Eye (tissue), 1 donor: Measurements from ENCODE around the gene NOP16.

Experiments
- DNase-seq: peaks from one replicate; pipeline ENCODE4 v3.0.0-alpha.2; 2015

NOP16 gene

DNA sequence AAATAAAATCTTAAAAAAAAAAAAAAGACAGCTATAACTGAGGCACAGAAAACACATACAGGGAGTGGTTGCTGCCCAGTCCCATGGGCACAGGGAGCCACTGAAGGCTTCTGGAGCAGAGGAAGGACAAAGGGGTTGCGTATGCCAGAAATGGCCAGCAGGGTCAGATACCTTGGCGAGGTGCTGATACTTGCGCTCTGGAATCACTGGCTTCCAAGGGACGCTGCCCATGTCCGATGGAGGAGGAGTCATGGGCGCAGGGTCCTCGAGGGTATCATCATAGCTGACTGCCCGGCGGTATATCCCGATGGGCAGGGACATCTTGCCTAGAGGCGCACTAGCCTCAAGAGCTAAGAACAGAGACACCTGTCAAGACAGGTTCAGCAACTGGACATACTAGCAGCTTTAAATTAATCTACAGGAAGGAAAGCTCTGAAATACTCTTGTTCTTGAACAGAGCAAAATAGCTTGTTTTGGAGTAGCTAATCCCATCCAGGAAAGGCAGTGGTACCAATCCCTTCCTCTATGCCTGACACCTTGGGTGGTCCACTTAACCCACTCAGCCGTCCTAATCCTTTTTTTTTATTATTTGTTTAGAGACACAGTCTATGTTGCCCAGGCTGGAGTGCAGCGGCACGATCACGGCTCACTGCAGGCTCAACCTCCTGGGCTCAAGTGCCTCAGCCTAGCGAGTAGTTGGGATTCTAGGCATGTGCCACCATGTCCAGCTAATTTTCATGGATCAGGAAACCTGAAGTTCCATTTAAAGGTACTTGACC is 32.8 kb downstream of the NOP16 start:
- DNase-seq: peak; percentile 34

DNA sequence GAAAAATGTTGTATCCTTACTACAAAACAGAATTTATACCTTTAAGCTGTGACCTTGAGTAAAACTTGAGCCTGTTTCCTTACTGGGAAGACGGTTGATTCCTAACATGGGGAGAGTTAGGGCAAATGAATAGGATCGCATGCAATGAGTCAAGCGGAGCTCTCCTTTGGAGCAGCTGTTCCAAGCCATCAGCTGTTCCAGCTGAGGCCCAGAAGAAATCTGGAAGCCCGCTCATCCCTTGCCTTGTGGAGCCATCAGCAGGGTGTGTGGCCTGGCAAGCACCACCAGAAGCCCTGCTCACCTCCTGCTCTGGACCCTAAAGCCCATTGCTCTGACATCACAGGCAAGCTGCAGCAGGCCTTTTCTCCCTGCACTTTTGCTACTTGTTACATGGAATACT is 34.9 kb downstream of the NOP16 start:
- no peak for DNase-seq

DNA sequence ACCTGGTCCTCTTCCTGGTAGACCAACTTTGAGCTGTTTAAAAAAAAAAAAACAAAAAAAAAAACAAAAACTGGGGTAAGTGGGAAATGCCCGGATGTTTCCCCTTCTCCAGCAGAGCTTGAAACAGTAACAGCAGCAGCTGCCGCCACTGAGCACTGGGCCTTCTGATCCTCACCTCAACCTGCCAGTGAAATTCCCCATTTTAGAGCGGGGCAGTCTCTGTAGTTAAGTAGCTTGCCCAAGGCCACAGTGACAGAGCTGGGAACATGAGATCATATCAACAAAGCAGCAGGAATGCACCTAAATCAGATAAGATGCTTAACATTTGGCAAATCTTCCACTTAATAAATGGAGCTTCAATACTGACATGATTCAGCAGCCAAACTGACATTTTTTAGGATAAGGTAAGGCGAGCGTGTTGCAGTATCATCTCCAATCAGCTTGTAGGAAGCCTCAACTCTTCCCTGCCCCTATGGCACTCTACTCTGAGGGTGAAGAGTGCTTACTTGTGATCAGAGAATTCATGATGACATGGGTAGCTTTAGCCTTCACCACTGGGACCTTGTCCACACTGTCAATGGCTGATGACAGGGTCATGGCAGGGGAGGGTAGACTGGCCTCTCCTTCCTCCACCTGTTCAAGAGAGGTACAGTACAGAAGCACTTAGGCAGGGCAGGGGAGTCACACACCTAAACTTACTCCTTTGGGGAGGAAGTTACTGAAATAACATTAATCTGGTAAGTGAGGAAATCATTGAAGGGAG is 36.1 kb downstream of the NOP16 start:
- DNase-seq: no peak

DNA sequence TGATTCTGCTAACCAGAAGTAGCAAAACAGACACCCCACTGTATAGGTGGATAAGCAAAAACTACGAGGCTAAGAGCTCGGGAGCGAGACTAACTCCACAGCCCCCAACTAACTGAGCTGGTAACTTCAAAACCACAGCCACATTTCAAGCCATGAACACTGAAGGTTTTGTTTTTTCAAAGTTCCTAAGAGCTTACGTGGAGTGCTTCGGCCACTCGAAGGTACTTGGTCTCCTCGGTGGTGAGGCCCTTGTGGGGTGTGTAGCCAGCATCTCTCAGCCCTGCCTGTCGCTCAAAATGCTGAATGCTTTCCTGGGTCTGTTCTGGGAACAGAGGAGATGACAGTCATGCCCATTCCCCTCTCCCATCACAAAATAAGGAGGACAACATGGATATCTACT is 38.0 kb downstream of the NOP16 start:
- no peak for DNase-seq

DNA sequence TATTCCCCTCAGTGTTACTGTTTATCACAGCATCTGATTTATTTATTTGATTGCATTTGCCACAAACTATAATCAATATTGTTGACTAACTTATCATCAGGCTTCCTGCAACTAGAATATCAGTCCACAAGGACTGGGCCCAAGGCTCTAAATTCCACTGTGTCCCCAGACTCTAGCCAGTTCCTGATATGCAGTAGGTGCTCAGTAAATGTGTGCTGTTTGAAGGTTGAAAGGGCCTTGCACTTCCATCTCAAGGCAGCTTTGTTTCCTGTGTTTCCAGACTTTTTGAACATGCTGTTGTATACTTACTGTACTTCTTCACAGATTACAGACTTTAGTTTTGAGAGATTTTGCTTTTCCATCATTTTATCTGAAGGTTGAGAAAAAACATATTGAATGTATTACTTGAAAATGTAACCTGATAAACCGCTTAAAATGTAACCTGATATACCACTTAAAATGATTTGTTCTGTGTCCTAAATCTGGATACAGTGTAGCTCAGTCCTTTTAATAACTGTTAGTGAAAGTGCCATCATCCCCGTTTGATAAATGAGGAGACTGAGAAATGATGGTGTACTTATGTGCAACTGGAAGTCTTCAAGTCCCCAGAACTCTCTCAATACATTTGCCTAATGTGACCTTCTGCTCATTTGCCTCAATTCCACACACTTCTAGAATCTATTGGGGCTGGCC is 45.5 kb downstream of the NOP16 start:
- no peak for DNase-seq

DNA sequence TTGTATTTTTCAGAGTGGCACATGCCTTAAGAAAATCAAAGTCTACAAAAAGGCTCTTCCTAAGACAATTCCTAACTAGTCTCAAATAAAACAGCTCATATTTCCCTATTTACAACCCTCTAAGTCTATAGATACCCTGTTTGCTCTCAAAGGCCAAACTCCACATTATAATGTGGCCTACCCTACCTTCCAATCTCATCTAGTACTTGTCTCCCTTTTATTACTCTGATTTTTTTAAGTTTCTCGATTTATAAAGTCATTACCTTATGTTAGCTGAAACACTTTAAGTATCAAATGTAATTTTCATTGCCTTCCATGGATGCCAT is 46.3 kb downstream of the NOP16 start:
- no peak for DNase-seq

DNA sequence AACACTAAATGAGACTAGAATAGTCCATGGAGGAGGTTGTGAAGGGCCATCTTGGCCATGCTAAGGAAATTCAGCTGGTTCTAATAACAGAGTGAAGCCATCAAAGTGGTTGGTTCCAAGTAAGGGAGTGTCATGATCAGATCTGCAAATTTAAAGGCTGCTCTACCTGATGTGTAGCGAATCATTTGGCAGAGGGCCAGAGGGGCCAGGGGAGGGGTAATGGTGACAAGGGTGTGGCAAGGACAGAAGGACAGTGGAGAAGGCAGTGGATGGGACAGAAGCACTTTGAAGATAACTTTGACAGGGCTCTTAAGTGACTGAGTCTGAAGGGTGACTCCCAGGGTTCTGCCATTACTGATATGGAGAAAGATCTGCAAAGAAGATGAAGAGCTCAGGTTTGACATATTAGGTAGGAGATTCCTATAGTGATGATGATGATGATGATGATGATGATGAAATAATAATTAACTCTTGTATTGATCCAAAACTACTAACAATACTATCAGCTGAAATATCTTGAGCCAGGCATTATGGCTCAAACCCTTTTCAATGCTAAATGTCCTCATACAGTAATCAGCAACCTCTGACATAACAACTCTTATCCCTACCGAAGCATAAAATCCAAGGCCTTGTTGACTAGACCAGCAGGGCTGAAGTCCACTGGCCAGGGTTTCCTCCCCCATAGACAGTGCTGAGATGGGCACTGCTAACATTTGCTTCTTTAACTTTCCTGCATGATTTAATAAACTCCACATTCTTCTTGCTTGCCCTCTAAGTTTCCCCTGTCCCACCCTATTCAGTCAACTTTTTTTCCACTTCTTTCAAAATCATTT is 46.9 kb downstream of the NOP16 start:
- no peak for DNase-seq

DNA sequence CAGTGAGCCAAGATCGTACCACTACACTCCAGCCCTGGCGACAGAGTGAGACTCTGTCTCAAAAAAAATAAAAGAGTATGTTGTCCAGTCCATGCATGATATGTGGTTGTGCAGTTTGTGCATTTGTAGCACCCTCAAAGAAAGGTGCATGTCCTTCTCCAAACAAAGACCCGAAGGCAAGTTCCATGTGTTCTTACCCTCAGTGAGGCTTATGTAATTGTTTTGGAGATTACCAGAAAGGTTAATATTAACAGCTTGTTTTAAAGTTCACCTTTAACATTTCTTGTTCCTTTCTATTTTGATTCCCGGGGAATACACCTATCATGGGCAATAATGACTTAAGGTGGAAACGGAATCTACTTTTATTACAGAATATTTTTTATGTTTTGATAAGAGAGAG is 49.1 kb downstream of the NOP16 start:
- DNase-seq: no peak

DNA sequence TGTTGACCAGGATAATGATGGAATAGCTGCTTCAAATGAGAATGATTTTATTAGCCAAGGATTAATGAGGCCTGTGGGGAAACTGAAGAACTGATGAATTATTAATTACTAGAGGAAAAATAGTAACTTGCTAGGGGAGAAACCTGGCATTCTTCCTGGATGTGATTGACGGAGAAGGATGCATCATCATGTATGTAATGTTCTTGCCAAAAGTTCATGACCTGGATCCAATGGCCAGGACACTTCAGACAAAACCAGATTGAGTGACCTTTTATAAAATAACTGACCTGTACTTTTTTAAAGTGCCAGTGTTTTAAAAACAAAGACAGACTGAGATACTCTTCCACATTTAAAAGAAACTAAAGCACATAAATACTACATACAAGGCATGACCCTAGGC is 50.5 kb downstream of the NOP16 start:
- DNase-seq: no peak

DNA sequence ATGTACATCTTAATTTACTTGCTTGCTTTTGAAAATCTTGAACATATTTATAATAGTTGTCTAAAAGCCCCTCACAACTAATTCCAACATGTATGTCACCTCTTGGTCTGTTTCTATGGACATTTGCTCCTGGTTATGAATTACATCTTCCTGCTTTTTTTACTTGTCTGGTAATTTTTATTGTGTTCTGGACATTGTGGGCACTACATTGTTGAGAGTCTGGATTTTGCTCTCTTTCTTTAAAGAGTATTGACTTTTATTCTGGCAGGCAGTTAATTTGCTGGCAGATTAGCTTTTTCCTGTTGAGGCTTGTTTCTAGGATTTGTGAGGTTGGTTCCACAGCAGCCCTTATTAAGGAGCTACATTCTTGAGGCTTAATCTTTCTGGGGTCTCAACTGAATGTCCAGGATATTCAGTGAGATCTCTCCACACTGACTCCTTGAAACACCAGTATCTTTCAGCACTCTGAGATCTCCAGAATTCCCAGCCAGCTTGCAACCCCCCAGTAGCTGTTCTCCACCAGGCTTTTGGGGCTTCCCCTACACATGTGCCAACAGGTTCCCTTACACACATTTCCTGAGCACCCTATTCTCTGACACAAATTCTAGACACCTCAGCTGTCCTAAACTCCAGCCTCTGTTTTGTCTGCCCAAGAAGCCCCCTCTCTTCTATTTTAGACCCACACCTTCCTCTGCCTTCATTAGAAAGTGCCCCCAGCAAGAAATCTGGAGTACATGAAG is 54.2 kb downstream of the NOP16 start:
- DNase-seq: no peak
